Nephron progenitor cell (in vitro differentiated cells): ENCODE results near the gene ESRRB.

Source experiments
- DNase-seq: peaks from one replicate; pipeline ENCODE4 v3.0.0; 2021
- H3K27ac Mint-ChIP-seq: 2 replicates; pipeline ENCODE4 v1.8.0; 2021; ENCODE audit warnings: mild to moderate bottlenecking, moderate library complexity, mixed read lengths
- H3K27me3 Mint-ChIP-seq: 2 replicates; pipeline ENCODE4 v1.8.0; 2021; ENCODE audit warnings: mild to moderate bottlenecking, low read depth, mixed read lengths; ENCODE audit not compliant: poor library complexity
- H3K36me3 Mint-ChIP-seq: 2 replicates; pipeline ENCODE4 v1.8.0; 2021; ENCODE audit warnings: low read depth, mixed read lengths
- H3K4me1 Mint-ChIP-seq: 2 replicates; pipeline ENCODE4 v1.8.0; 2021; ENCODE audit warnings: mixed read lengths
- H3K4me3 Mint-ChIP-seq: 2 replicates; pipeline ENCODE4 v1.8.0; 2021; ENCODE audit warnings: mild to moderate bottlenecking, moderate library complexity, mixed read lengths
- H3K9me3 Mint-ChIP-seq: 2 replicates; pipeline ENCODE4 v1.8.0; 2021; ENCODE audit warnings: mild to moderate bottlenecking, moderate library complexity, mixed read lengths
- TF ChIP-seq, protein P1 (sequence below): fragments of 200-600 bp; sonication (generic); IDR thresholded peaks from 2 replicates; pipeline ENCODE4 v1.5.0; 2021; ENCODE audit warnings: antibody characterized with exemption

The ESRRB gene

GRCh38 chr14:76502219-76502618, 126.3 kb downstream of the ESRRB start:
- H3K36me3 Mint-ChIP-seq: no peaks in the 10 kb centered on the region
- no peak overlapping the region for H3K4me3 Mint-ChIP-seq
- no peaks in the 10 kb centered on the region for H3K9me3 Mint-ChIP-seq
- H3K27me3 Mint-ChIP-seq: peaks cover 47% of the 10 kb centered on the region
- no peak overlapping the region for H3K27ac Mint-ChIP-seq
- TF ChIP-seq, protein P1, sequence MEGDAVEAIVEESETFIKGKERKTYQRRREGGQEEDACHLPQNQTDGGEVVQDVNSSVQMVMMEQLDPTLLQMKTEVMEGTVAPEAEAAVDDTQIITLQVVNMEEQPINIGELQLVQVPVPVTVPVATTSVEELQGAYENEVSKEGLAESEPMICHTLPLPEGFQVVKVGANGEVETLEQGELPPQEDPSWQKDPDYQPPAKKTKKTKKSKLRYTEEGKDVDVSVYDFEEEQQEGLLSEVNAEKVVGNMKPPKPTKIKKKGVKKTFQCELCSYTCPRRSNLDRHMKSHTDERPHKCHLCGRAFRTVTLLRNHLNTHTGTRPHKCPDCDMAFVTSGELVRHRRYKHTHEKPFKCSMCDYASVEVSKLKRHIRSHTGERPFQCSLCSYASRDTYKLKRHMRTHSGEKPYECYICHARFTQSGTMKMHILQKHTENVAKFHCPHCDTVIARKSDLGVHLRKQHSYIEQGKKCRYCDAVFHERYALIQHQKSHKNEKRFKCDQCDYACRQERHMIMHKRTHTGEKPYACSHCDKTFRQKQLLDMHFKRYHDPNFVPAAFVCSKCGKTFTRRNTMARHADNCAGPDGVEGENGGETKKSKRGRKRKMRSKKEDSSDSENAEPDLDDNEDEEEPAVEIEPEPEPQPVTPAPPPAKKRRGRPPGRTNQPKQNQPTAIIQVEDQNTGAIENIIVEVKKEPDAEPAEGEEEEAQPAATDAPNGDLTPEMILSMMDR: no peak
- H3K4me1 Mint-ChIP-seq: no peaks in the 10 kb centered on the region
- DNase-seq: no peak

GRCh38 chr14:76502638-76503037, 126.7 kb downstream of the ESRRB start:
- H3K36me3 Mint-ChIP-seq: no peaks in the 10 kb centered on the region
- no peaks in the 10 kb centered on the region for H3K9me3 Mint-ChIP-seq
- H3K27ac Mint-ChIP-seq: no peak overlapping the region
- no peak for DNase-seq
- H3K4me1 Mint-ChIP-seq: no peaks in the 10 kb centered on the region
- TF ChIP-seq, protein P1: no peak
- no peak overlapping the region for H3K4me3 Mint-ChIP-seq
- H3K27me3 Mint-ChIP-seq: peaks cover 49% of the 10 kb centered on the region

- TF ChIP-seq, protein P1: no peak
- Mint-ChIP-seq H3K36me3 (no peaks in the 10 kb centered on the region), H3K27me3 (peaks cover 33% of the 10 kb centered on the region), H3K27ac (no peak overlapping the region), H3K9me3 (no peaks in the 10 kb centered on the region), H3K4me3 (no peak overlapping the region), H3K4me1 (peaks cover 28% of the 10 kb centered on the region)
- no peak for DNase-seq
Measured at GRCh38 chr14:76509311-76509710, 133.4 kb downstream of the ESRRB start.

DNA sequence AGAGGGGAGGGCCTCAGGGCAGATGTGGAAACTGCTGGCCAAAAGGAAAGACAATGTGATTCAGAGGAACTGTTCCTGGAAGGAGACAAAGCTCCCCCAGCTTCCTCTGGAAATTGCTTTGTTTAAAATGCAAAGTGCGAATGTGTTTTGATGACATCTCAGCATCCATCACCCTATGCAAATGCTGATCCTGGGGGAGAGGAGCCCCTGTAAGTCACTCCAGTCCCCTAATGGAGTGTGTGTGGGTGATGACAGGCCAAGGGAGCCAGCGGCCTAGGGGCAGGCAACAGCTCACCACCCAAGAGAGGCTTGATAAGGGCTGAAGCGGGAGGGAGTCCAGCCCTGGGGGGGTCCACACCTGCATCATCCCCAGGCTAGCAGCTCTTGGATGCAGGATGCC, 134.2 kb downstream of the ESRRB start:
- Mint-ChIP-seq H3K36me3 (no peaks in the 10 kb centered on the region), H3K9me3 (no peaks in the 10 kb centered on the region), H3K27me3 (peaks cover 28% of the 10 kb centered on the region), H3K4me3 (no peak overlapping the region), H3K27ac (no peak overlapping the region), H3K4me1 (peaks cover 31% of the 10 kb centered on the region)
- DNase-seq: no peak
- TF ChIP-seq, protein P1: no peak

DNA sequence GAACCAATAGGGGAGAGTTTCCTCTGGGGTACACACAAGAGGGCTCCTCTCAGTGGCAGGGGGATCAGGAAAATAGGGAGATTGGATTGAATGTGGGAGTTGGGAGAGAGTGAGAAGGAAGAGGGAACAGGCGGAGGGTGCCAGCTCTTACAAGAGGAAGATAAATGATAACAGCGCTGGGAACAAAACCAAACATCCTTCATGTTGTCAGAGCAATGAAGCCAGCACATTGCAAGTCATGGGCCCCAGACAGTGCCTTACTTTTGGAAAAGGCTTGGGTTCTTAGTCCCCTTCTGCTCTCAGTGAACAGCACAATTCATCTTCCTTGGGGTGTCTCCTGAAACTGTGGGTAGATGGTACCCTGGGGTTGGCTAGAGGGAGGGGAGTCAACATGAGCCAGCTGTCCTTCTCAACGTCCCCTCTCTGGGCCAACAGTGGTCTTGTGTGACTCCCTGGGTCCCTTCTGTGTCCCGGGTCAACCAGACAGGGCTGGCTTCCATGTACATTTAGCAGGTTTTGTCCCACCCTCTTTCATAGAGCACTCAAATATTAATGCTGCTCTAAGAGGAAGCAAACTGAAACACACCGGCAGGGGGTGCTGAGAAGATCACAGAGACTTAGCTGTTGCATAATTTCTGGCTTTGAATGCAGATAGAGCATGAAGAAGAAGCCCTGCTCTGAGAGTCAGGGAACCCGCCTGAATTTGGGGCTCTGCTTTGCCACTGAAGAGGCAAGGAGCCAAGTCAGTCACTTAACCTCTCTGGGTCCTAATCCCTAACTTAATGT, 138.5 kb downstream of the ESRRB start:
- no peak for DNase-seq
- H3K9me3 Mint-ChIP-seq: no peaks in the 10 kb centered on the region
- no peak overlapping the region for H3K4me3 Mint-ChIP-seq
- peaks cover 44% of the 10 kb centered on the region for H3K4me1 Mint-ChIP-seq
- no peaks in the 10 kb centered on the region for H3K36me3 Mint-ChIP-seq
- TF ChIP-seq, protein P1: no peak
- H3K27ac Mint-ChIP-seq: peak overlapping the region; percentile 12
- H3K27me3 Mint-ChIP-seq: peaks cover 11% of the 10 kb centered on the region

- no peak for DNase-seq
- TF ChIP-seq, protein P1: no peak
- Mint-ChIP-seq H3K9me3 (peaks cover 15% of the 10 kb centered on the region), H3K27ac (no peak overlapping the region), H3K4me1 (peaks cover 38% of the 10 kb centered on the region), H3K36me3 (no peaks in the 10 kb centered on the region), H3K4me3 (no peak overlapping the region), H3K27me3 (peaks cover 9% of the 10 kb centered on the region)
Measured at GRCh38 chr14:76516884-76517283, 140.9 kb downstream of the ESRRB start.
